AG09319 (cell line): ENCODE measurements around the gene SLC36A3.
"Not testable (repeated sequence)": the region's sequence is repeated elsewhere in the genome, so short reads cannot be mapped to it uniquely, and the experiment has no call there.

Experiments used
- DNase-seq: peaks from one replicate; pipeline ENCODE4 v3.0.0-alpha.2; 2010; ENCODE audit warnings: low read depth; ENCODE audit errors: extremely low read depth
- TF ChIP-seq, protein P1 (sequence below): IDR thresholded peaks from 2 replicates; pipeline ENCODE4 v1.5.1; 2011; ENCODE audit warnings: low read depth, mild to moderate bottlenecking, inconsistent platforms, low read length, moderate library complexity

SLC36A3 gene

DNA sequence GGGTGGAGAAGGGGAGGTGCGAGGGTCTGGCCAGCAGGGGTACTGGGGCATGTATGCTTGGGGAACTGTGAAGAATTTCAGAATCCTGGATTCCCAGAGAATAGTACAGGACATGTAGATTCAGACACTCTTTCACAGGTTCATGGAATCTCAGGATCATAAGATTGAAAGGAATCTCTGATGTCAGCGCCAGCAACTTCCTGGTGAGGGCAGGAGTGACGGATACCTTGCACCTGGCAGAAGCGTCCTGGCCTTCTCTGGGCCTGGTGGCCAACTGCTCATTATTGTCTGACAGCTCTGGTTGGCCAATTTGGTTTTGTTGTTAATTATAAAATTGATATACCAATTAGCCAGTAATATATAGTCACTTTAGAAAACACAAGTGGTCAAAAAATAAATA, 43.6 kb downstream of the SLC36A3 start:
- TF ChIP-seq, protein P1, sequence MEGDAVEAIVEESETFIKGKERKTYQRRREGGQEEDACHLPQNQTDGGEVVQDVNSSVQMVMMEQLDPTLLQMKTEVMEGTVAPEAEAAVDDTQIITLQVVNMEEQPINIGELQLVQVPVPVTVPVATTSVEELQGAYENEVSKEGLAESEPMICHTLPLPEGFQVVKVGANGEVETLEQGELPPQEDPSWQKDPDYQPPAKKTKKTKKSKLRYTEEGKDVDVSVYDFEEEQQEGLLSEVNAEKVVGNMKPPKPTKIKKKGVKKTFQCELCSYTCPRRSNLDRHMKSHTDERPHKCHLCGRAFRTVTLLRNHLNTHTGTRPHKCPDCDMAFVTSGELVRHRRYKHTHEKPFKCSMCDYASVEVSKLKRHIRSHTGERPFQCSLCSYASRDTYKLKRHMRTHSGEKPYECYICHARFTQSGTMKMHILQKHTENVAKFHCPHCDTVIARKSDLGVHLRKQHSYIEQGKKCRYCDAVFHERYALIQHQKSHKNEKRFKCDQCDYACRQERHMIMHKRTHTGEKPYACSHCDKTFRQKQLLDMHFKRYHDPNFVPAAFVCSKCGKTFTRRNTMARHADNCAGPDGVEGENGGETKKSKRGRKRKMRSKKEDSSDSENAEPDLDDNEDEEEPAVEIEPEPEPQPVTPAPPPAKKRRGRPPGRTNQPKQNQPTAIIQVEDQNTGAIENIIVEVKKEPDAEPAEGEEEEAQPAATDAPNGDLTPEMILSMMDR = no peak
- DNase-seq = no peak

GRCh38 chr5:151258816-151259215, 44.8 kb downstream of the SLC36A3 start:
- TF ChIP-seq, protein P1 = no peak
- no peak for DNase-seq

- DNase-seq = no peak
- TF ChIP-seq, protein P1 = no peak
These were observed 45.4 kb downstream of the SLC36A3 start for GRCh38 chr5:151258201-151258611.

GRCh38 chr5:151257731-151258181, 45.8 kb downstream of the SLC36A3 start:
- TF ChIP-seq, protein P1 = no peak
- DNase-seq = no peak

GRCh38 chr5:151255621-151256286, 47.8 kb downstream of the SLC36A3 start:
- TF ChIP-seq, protein P1 = no peak
- no peak for DNase-seq

DNA sequence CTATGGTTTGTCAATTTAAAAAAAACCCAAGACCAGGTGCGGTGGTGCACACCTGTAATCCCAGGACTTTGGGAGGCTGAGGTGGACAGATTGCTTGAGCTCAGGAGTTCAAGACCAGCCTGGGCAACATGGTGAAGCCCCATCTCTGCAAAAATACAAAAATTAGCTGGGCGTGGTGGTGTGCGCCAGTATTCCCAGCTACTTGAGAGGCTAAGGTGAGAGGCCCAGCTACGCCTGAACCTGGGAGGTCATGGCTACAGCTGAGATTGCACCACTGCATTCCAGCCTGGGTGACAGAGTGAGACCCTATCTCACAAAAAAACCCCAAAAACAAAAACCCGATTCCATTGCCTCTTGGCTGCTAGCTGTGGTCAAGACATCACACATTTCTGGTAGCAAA, 48.6 kb downstream of the SLC36A3 start:
- not testable (repeated sequence) for DNase-seq

- TF ChIP-seq, protein P1 = no peak
- DNase-seq = no peak
These were observed 49.0 kb downstream of the SLC36A3 start for GRCh38 chr5:151254556-151254955.

DNA sequence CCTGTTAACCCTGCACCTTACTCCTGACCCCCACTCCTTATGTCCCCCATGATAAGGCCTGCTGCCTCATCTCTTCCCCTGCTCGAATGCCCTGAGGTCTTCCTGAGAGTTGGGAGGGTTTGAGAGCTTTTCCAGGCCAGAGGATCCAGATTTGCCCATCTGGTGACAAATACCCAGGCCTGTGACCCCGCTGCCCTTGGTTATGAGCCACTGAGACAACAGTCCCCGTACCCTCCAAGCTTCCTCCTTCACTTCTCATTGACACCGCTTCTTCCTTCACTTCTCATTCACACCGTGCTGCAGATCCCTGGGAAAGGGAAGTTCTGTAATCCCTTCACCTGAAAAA, 50.0 kb downstream of the SLC36A3 start:
- no peak for DNase-seq
- TF ChIP-seq, protein P1 = no peak
